AG20443 (cell line): ENCODE results near the gene NUP153.
A peak's percentile ranks its signal among the peaks of the same experiment; 100 is the strongest.
"Not testable (repeated sequence)": the region's sequence is repeated elsewhere in the genome, so short reads cannot be mapped to it uniquely, and the experiment has no call there.

ENCODE experiments used
- DNase-seq: peaks from one replicate; pipeline ENCODE4 v3.0.0; 2012; ENCODE audit warnings: low spot score, mixed read lengths

NUP153 gene

DNA sequence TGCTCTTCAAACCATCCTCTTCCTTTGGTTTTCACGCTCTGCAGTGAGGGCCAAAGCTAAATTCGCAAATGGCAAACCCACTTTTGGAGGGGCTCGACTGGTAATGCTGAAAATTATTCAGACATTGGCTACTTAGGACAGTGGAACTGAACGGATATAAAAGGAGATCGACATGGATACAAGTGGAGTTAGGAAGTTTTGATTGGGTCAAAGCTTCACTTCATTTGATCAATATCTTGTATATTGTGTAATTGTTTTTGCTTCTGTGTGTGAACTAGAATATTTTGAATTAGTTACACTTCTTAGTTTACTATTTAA is 105.4 kb downstream of the NUP153 start:
- DNase-seq, result no peak

DNA sequence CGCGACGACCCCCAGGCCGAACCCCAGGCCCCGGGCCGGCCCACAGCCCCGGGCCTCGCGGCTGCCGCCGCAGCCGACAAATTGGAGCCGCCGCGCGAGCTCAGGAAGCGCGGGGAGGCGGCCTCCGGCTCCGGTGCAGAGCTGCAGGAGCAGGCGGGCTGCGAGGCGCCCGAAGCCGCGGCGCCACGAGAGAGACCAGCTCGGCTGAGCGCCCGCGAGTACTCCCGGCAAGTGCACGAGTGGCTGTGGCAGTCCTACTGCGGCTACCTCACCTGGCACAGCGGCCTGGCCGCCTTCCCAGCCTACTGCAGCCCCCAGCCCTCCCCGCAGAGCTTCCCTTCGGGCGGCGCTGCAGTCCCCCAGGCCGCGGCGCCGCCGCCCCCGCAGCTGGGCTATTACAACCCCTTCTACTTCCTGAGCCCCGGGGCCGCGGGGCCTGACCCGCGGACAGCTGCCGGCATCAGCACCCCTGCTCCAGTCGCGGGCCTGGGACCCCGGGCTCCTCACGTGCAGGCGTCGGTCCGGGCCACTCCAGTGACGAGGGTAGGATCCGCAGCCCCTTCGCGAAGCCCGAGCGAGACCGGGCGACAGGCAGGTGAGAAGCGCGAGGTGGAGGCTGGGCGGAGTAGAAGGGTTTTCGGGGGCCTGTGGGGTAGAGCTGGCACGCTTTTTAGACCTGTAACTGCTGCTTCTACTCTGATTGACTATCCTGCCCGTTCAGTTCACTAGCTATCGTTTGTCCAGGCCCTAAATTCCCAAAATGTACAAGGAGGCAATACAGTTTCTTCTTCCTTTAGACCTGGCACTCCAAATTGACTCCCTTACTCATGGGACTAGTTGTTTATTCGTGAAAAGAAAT is 106.0 kb downstream of the NUP153 start:
- DNase-seq, result peak; percentile 56

DNA sequence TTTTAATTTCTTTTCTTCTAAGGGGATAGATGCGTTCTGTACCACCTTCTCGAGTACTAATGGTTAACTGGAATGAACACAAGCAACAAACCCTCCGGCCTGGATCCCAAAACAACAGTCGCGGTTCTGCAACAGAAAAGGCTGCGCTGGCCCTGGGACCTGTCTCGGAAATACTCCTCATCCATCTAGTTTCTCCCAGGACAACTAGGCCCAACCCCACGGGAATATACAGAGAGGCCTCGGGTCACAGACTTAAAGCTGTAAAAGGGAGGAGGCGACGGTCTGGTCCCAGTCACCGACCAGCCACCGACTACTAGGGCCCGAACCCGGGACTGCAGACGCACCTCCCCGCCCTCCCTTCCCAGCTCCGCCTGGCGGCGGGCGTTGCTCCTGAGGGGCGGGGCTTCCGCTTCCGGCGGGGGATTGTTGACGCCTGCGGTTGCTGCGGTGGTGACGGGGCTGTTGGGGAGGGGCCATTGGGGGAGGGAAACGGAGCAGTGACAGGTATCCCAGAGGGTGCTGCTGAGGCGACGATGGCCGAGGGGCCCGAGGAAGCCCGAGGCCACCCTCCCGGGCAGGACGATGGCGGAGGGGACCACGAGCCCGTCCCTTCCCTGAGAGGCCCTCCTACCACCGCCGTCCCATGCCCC is 106.7 kb downstream of the NUP153 start, which contains the start of gene FAM8A1:
Gene FAM8A1 (plus strand): TSS at position 426 of the 650 bp plus-strand sequence. CDS start 108 bp downstream, at position 534.
- DNase-seq, result peak; percentile 97

DNA sequence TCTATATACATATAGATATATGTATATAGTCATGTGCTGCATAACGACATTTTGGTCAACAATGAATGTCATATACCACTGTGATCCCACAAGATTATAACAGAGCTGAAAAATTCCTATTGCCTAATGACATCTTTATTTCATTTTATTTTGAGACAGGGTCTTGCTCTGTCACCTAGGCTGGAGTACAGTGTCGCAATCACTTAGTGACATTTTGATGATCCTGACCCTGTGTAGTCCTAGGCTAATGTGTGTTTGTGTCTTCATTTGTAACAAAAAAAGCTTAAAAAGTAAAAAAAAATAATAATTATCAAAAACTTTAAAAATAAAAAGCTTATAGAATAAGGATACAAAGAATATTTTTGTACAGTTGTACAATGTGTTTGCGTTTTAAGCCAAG is 110.6 kb downstream of the NUP153 start:
- DNase-seq, result no peak

DNA sequence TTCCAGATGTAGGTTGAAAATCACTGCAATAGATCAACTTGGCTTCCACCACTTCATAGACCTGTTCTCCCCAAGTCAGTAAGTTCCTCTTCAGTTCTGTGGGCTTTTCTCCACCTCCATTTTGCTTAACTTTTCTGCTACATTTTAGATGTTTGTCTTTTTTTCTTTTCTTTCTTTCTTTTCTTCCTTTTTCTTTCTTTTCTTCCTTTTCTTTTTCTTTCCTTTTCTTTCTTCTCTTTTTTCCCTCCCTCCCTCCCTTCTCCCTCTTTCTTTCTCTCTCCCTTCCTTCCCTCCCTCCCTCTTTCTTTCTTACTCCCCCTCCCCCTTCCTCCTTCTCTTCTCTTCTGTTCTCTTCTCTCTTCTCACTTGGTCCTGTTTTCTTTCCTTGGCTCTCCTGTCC is 113.5 kb downstream of the NUP153 start:
- no peak for DNase-seq

DNA sequence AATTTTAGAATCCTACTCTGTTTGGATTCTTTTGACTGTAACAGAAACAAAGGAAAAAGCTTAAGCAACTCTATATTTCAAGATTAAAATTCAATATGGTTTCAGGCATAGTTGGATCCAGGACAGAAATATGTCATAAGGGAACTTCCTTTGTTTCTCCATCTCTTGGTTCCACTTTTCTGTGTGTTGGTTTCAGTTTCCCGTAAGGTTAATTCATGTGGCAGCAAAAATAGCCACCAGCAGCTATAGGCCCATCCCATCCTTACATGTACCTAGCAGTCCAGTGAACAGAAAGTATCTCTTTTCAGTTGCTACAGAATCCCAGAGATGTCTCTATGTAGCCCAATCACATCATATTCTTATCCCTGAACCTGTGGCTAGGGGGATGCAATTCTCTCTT is 115.4 kb downstream of the NUP153 start:
- no peak for DNase-seq

DNA sequence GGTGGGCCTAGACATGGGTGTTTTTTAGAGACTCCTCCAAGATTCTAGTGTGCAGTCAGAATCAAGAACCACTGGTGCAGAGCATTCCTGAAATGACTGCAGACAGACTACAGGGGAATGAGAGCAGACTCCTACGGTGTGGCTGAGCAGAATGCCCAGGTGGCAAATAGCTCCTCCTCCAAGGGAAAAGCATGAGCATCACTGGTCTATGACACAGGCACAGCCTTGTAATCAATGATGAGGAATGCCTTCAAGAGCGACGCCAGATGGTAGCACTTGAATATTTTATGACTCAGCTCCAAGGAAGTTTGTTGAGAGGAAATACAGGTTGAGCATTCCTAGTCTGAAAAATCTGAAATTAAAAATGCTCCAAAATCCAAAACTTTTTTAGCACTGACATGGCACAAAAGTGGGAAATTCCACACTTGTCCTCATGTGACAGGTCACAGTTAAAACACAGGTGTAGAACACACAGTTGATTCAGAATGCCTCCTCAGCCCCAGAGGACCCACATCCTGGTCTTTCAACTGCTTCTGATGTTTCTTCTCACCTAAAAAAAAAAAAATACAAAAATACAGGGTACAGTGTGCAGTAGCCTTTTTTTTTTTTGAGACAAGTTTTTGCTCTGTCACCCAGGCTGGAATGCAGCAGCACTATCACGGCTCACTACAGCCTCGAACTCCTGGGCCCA is 117.2 kb downstream of the NUP153 start:
- peak; percentile 86 for DNase-seq

DNA sequence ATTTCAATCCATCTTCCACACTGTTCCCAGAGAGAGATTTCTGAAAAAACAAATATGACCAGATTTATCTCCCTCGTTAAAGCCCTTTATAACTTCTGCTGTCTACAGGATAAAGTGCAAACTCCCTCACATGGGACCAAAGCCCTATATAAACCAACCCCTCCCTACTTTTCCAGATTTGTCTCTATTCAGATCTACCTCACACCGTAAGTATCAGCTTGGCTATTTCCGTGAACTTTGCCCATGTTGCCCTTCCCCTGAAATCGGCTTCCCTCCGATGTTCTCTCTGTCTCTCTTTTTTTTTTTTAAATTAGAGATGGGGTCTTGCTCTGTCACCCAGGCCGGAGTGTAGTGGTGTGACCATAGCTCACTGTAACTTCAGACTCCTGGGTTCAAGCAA is 118.7 kb downstream of the NUP153 start:
- DNase-seq, result no peak

DNA sequence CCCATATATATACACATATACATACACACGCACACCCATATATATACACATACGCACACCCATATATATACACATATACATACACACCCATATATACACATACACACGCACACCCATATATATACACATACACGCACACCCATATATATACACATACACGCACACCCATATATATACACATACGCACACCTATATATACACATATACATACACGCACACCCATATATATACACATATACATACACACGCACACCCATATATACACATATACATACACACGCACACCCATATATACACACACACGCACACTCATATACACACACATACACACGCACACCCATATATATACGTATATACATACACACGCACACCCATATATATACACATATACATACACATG is 120.1 kb downstream of the NUP153 start:
- DNase-seq, result not testable (repeated sequence)

DNA sequence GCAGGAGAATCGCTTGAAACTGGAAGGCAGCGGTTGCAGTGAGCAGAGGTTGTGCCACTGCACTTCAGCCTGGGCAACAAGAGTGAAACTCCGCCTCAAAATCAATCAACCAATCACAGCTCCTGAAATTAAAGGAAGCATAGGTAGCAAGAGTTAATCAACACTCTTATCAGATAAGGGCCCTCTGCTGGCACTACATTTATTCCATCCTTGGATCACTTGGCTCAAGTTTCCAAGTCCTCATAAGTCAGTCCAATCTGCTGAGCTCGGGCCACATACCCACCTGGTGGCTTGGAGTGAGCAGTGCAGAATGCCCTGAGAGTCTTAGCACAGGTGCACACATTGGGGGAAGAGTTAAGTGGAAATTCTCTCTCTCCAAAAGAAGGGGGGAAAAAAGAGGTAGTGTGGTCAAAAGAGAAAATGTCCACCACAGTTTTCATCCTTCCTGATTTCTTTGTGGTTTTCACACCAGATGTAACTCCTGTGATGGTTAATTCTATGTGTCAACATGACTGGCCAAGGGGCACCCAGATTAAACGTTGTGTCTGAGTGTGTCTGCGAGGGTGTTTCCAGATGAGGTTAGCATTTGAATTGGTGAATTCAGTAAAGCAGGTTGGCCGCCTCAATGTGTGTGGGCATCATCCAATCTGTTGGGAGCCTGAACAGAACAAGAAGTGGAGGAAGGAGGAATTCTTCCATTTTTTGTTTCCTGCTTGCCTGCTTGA is 120.8 kb downstream of the NUP153 start:
- DNase-seq, result no peak

DNA sequence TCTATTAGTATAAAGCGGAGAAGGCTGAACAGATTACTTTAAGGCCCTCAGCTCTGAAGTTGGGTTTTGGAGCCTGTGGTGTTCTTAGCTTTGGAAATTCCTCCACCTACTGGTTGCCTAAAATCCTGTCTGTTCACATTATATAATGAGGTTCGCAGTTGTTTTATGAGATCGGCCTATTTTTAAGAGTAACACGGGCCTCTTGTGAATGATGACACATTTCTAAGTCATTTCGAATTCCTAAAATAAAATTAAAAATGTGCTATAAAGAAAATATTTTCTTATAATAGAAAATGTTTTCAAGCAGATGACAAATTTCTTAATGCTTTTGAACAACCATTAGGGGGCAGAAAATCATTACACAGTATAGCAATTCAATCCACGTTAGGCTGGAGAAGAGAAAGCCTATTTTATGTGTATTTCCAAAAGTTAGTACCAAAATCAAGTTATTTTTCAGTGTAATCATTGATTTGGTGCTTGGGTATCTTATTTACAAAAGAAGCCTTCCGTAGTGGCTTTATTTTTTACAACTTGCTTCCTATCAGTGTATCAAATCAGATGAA is 122.4 kb downstream of the NUP153 start:
- DNase-seq, result peak; percentile 77

DNA sequence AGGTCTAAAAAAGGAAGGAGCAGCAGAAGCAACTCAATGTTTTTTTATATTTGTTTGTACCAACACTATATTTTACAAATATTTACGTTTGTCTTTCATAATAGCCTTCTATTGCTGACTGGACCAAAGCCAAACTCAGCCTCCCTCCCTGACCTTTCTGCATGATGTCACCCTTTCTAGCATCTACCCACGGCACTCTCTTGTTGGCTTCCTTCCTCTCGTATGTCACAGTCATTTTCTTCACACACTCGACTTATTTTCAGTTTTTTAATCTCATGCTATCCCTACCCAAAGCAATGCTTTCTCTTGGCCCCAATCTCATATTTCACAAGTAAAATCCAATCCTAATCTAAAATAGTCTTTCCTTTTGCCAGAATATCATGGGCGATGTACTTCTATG is 122.9 kb downstream of the NUP153 start:
- DNase-seq, result peak; percentile 60

DNA sequence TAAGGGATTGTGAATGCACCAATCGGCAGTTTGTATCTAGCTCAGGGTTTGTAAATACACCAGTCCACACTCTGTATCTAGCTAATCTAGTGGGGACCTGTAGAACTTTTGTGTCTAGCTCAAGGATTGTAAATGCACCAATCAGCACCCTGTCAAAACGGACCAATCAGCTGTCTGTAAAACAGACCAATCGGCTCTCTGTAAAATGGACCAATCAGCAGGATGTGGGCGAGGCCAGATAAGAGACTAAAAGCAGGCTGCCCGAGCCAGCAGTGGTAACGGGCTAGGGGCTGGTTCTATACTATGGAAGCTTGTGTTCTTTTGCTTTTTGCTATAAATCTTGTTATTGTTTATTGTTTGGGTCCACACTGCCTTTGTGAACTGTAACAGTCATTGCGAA is 125.4 kb downstream of the NUP153 start:
- DNase-seq, result not testable (repeated sequence)

DNA sequence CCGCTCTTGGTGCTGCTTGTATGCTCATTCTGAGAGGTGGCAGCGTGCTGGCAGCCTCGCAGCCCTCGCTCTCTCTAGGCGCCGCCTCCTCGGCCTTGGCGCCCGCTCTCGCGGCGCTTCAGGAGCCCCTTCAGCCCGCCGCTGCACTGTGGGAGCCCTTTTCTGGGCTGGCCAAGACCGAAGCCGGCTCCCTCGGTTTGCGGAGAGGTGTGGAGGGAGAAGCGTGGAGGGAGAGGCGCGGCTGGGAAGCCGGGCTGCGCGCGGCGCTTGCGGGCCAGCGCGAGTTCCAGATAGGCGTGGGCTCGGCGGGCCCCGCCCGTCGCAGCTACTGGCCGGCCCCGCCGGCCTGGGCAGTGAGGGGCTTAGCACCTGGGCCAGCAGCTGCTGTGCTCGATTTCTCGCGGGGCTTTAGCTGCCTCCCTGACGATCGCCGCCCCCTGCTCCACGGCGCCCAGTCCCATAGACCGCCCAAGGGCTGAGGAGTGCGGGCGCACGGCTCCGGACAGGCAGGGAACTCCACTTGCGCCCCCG is 126.1 kb downstream of the NUP153 start:
- DNase-seq, result peak; percentile 44

DNA sequence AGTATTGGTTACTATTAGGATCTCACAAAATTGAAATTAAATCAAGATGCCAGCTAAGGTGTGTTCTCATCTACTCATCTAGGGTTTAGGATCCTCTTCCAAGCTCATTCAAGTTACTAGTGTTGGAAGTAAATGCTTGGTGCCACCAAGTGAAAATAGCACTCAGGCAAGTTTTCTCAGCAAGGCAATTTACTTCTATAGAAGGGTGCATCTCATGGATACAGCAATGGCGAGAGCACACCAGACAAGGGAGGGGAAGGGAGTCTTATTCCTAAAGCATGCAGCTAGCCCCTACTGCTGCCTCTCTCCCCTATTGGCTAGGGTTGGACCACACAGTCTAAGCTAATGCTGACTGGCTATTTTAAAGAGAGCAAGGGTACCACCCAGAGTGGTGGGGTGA is 129.7 kb downstream of the NUP153 start:
- no peak for DNase-seq

DNA sequence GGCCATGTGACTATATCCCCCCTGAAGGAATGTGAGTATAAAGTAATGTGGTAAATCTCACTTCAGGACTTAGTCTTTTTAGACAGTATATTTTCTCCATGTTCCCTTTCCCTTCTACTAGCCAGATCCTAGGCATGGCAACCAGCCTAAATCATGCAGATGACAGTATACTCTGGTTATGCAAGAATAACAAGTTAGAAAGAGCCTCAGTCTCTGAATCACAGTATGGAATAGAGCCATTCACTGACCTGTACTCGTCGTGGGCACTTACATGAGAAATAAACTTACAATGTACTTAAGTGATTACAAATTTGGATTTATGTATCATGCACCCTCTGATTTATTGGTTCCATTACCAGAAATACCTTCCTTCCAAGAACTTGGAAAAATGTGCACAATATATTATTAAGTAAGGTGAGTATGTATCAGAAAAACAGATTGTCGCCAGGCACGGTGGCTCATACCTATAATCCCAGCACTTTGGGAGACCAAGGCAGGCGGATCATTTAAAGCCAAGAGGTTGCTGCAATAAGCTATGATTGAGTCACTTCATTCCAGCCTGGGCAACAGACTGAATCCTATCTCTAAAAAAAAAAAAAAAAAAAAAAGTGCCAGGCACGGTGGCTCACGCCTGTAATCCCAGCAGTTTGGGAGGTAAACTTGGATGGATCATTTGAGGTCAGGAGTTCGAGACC is 131.7 kb downstream of the NUP153 start:
- peak; percentile 82 for DNase-seq

DNA sequence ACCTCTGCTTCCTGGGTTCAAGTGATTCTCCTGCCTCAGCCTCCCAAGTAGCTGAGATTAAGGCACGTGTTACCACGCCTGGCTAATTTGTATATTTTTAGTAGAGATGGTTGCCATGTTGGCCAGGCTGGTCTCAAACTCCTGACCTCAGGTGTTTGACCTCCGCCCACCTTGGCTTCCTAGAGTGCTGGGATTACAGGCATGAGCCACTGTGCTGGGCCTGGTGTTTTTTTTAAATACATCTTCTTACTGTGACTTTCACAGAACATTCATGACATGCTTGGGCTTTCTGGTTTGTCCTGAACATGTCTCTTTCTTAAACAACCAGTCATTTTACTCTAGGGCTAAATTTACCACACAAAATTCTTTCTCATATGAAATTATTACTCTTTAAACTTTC is 141.3 kb downstream of the NUP153 start:
- DNase-seq, result no peak
